Activated T-cell treated with anti-CD3 and anti-CD28 coated beads for 1 hour (primary cell): Measurements from ENCODE around the gene DHRS1.

ENCODE experiments used
- DNase-seq: peaks from one replicate; pipeline ENCODE4 v3.0.0-alpha.2; 2020; ENCODE audit warnings: low read depth

Gene DHRS1

DNA sequence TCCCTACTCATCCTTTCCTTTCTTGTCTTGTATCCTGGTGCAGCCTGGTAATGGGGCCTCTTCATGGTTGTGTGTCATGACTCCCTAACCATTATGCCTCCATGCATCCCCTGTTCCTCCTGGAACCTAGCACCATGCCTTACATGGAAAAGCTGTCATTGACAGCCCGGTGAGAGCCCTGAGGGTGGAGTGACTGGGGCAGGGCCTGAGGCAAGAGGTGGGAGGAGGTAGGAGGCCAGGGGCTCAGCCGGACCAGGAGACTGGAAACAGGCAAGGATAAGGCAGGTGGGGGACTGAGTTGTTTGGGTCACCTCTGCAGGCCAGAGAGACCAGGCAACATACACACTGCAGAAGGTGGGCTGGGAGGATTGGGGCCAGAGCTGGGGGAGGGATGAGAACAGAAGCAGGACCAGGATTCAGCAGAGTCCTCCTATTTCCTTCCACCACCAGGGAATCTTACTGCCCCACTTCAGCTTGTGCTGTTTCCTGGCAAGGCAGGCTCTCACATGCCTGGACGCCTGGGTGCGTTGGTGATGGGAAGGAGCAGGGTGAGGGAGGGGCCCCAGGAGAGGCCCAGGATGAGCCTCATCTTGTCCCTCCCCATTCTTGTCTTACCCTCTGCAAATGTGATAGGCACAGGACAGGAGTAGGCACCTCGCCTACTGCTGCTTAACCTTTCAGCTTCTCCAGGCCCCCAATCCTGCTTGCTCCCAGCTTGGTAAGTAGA, 10.1 kb upstream of the DHRS1 start, which contains the start of gene LTB4R2:
TSS of gene LTB4R2 (plus strand) at position 603 of the 727 bp plus-strand sequence. CDS start 525 bp downstream, outside the sequence.
- DNase-seq: no peak

DNA sequence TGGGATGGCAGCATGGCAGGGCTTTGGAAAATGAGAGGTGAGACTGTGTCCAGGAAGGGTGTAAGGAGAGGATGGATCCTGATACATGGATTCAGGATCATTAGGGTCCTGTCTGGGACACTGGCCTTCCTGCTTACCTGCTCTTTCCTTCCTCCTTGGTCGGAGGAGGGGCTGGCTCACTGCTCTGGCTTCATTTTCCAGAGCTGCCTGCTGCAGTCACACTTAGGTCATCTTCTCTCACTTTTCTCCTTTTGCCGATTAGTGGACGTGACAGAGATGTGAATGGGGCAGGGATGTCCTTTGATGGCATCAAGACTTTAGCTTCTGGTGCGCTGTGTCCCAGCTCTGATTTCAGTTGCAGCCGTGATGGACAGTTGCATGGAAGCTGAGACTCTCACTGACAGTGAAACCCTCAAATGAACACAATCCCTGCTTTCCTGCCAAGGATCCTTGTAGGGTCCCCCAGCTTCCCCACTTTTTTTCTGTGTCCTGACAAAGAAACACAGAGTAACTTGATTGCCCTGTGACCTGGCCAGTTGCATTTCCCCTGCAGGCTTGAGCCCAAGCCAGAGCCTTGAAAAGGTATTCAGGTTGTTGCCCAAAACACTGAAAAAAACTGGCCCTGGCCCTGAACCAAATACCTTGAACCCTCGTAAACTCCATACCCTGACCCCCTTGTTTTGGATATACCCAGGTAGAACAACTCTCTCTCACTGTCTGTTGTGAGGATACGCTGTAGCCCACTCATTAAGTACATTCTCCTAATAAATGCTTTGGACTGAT, 9.0 kb upstream of the DHRS1 start:
- no peak for DNase-seq

GRCh38 chr14:24307575-24308341, 8.2 kb upstream of the DHRS1 start, which contains the start of gene CIDEB:
Gene CIDEB, minus strand, starts transcription at chr14:24307977. Its CDS starts 119 bp downstream, at chr14:24307858.
- DNase-seq: peak; percentile 53

GRCh38 chr14:24307156-24307574, 7.6 kb upstream of the DHRS1 start:
- DNase-seq: no peak

DNA sequence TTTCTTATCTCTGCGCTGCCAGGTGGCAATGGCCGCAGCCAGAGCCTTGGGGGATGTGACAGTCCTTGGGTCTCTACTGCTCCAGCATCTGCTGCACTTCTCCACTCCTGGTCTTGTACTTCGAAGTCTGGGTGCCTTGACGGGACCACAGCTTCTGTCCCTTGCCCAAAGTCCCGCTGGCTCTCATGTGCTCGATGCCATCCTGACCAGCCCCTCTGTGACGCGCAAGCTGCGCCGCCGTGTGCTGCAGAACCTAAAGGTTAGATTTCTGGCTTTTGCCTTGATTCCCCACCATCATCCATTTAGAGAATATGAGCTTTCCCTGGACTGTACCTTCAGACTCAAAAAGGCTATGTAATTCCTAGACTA, 4.4 kb upstream of the DHRS1 start:
- no peak for DNase-seq

DNA sequence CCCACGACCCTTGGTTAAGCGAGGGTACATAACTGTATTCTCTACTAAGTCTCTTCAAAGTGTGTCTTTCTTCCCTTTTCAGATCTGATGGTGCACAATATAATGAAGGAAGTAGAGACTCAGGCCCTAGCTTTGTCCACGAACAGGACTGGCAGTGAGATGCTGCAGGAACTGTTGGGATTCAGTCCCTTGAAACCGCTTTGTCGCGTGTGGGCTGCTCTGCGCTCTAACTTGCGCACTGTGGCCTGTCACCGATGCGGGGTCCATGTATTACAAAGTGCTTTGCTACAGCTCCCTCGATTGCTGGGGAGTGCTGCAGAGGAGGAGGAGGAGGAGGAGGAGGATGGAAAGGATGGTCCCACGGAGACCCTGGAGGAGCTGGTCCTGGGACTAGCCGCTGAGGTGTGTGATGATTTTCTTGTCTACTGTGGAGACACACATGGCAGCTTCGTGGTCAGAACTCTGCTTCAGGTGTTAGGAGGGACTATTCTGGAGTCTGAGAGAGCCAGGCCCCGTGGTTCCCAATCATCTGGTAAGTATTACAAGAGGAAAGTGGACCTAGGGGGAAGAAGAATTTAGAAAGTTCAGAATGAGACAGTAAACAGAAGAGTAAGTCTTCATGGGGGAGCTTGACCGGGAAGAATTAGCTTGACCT, 873 bp upstream of the DHRS1 start:
- DNase-seq: no peak

DNA sequence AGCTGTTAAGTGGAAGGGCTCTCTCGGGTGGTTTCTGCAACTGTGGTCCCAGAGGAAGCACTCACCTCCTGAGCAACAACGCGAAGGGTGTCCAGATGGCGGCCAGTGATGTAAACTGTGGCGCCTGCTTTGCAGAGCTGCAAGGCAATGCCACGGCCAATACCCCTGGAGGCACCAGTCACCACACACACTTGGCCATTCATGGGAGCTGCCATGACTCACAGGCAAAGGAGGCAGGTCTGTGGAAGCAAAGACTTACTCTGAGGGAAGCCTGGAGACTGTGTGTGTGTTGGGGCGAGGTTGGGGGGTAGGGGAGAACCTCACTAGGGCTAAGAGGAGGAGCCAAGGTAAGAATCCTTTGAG, 707 bp downstream of the DHRS1 start:
- DNase-seq: no peak

DNA sequence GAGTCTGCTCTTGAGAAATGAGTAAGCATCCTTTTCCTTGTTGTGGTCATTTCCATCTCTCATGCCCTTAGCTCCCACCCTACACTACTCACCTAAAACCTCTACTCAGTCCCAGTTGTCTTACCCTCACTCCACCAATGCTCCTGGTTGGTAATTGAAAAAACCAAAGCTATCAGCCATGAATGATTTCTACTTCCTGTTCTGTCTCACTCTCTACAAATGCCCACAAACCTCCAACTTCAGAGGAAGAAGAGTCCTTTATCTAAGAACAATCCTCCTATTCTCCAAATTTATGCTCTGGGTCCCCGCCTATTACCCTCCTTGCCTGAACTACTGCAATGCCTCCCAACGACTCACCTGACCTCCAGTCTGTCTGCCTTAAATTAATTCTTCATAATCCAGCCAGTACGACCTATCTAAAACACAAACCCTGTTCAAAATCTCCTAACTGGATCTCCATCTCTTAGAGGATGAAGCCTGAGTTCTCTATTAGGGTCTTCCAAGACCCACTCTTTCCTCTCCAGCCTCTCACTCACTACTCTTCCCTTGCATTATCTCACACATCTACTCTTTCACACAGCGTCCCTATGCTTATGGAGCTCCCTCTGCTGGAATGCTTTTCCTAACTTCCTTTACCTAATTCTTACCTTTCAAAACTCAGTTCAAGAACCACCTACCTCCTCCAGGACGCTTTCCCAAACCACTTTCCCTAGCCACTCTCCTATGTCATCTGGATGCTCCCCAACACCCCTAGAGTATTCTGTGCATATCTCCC, 2.2 kb downstream of the DHRS1 start:
- no peak for DNase-seq

DNA sequence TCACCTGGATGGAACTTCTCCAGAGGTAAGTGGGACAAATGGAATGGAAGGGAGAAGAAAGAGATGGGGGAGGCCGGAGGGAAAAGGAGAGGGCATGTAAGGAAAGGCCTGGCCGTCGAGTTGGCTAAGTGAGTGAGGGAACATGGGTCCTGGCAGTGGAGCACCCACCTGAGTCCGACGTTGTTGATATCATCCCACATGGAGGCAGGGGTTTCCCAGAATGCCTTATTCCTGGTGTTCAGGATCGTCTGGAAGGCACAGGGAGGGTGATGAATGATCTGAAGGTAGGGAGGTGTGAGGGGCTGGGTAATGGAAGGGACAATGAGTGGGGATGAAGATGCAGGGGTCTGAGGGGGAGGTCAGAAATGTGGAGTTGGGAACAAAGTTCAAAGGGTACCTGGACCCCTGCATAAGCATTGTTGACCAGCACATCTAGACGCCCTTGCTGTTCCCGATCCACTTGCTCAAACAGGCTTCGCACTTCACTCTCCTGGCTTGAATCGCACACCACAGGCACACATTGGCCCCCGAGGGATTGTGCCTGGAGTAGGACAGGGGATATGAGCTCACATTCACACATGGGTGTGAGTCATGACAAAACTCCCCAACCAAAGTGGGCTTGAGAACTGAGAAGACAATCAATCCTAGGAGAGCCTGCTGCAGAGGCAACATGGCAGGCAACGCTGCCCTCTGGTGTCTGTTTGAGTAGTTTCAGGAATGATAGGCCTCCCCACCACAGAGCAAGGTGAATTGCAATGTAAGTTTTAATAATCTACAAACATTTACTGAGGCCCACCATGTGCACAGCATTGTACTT, 3.0 kb downstream of the DHRS1 start:
- peak; percentile 52 for DNase-seq

- no peak for DNase-seq
Observed at GRCh38 chr14:24293525-24293924, 6.1 kb downstream of the DHRS1 start.

GRCh38 chr14:24292118-24292807, 7.3 kb downstream of the DHRS1 start:
- no peak for DNase-seq

DNA sequence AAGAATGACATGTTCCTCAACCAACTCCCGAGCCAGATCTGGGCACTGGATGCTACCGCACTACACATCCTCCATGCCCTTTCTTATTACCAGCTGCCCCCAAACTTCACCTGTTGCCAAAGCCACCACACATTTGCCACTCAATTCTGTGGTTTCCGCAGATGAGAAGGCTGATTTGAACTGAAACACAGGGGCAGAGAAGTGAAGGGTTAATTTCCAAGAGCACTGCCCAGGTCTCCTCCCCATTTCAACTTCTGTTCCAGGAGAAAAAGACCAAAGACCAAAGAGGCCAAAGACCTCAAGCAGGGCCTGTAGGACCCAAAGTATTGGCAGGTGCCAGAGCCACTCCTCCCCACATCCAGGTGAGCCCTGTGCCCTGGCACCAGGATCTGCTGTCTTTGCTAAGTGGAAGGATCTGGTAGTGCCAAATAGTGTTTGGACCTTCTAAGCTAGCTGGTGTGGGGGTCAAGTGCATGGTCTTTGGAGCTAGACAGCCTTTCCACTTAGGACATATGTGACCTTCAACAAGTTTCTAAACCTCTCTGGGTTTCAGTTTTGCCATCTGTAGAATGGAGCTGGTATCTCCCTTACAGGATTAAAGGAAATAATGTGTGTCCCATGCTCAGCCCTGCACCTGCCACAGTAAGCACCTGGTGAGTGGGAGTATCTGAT, 8.0 kb downstream of the DHRS1 start:
- DNase-seq: no peak

DNA sequence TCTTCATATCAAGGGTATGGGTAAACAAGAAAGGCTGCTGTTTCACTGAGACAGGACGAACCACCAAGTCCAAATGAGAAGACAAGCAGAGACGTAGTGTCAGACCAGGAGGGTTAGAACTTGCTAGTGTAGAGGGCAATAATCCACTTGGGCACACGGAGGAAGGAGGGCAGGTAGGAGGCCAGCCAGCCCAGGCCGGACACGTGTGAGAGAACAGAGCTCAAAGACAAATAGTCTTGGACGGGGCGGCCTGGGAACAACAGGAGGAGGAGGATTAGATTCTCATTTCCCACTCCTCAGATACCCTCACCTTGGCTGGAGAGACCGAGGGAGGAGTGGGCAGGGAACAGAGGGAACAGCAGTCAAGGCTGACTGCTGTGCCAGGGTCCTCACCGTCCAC, 8.8 kb downstream of the DHRS1 start:
- DNase-seq: no peak

GRCh38 chr14:24289649-24290280, 9.8 kb downstream of the DHRS1 start:
- no peak for DNase-seq

- no peak for DNase-seq
Observed at GRCh38 chr14:24286996-24287395, 12.6 kb downstream of the DHRS1 start.

DNA sequence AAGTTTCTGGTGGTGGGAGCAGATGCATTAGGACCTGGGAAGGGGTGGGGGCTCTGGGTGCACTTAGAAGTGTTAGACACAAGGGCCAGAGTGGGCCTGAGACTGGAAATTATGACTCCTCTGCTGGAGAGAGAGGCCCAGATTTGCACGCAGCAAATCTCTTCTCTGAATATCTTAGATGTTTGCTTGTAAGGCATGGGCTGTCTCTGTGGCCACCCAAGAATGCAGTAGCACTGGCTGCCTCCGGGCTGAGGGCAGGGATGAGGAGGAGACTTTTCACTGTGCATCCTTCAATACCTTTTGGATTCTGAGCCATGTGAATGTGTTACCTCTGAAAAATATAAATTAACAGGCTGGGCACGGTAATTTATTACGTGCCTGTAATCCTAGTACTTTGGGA, 14.2 kb downstream of the DHRS1 start:
- no peak for DNase-seq

DNA sequence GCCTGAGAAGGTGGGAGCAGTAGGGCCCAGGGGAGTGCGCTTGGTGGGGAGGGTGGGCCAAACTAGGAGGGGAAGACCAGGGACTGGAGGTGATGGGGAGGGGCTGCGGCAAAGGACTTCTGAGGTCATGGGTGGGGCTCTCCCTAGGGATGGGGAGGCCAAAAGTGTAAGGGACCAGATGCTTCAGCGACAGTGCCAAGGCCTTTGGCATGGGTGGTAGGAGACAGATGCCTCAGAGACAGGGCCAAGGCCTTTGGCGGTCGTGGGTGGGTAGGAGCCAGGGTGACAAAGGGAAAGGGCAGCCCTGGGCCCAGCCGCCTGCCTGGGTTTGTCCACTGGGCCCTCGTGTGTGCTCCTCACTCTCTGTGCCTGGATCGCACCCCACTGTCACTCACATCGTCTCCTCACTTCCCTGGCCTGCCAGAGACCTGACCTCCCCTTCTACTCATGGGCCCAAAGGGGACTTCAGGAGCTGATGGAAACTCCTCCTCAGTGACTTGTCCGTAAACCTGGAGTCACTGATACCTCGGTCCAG, 15.0 kb downstream of the DHRS1 start:
- no peak for DNase-seq

DNA sequence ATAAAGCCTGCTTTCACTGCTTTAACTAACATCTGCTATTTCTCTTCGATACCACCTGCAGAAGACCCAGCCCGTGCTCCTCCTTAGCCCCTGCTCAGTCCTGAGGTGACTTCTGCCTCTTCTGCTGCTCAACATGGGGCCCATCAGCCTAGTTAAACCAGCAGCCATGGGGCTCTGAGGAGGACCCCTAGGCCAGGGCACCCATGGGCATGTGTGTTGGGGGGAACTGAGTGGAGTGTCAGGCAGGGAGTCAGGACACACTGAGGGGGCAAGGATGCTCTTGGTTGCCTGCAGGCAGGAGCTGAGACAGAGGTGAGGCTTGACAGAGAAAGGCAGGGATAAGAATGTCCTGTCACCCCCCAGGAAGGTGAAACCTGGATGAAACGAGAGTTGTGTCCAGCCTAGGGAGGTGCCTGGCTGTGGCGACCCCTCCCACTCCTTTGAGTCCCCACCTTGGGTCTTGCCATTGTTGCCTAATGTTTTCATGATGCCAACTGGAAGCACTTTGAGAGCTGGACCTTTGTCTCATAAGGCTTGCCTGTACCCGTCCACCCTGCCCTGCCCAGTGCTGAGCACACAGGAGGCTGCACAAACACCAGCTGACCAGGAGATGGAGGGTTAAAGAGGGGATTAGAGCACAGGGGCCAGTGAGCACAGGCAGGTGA, 15.7 kb downstream of the DHRS1 start:
- DNase-seq: no peak
